HepG2 (cell line): ENCODE data around the gene MGAT5. TPM values are rescaled to one million over a fixed set of nuclear protein-coding genes. Genes with fewer than 3 reads are reported as not detected.

Source experiments
- ARID2 ChIP-seq: sonication (generic); formaldehyde crosslinking; IDR thresholded peaks from 2 replicates; pipeline ENCODE4 v1.8.1; 2022; ENCODE audit warnings: mild to moderate bottlenecking, missing genetic modification reagents, borderline replicate concordance
- ATM ChIP-seq: fragments of 450-650 bp; IDR thresholded peaks from 2 replicates; pipeline ENCODE4 v1.7.1; 2017; ENCODE audit warnings: mild to moderate bottlenecking, borderline replicate concordance
- FOSL1 ChIP-seq: sonication (generic); formaldehyde crosslinking; IDR thresholded peaks from 2 replicates; pipeline ENCODE4 v1.9.0; 2021; ENCODE audit warnings: missing genetic modification reagents, borderline replicate concordance
- GPN1 ChIP-seq: sonication (generic); formaldehyde crosslinking; IDR thresholded peaks from 2 replicates; pipeline ENCODE4 v1.5.1; 2020; ENCODE audit warnings: missing genetic modification reagents, borderline replicate concordance
- HNRNPK ChIP-seq: fragments of 200-400 bp; formaldehyde crosslinking; IDR thresholded peaks from 2 replicates; pipeline ENCODE4 v1.6.1; 2018; ENCODE audit warnings: low read length, low read depth, moderate library complexity, mild to moderate bottlenecking; ENCODE audit not compliant: poor library complexity, severe bottlenecking
- HOXD1 ChIP-seq: sonication (generic); formaldehyde crosslinking; IDR thresholded peaks from 2 replicates; pipeline ENCODE4 v1.5.0; 2020; ENCODE audit warnings: missing genetic modification reagents
- NRL ChIP-seq: sonication (generic); formaldehyde crosslinking; IDR thresholded peaks from 2 replicates; pipeline ENCODE4 v1.5.0; 2020; ENCODE audit warnings: missing genetic modification reagents, mild to moderate bottlenecking, moderate library complexity, borderline replicate concordance
- PAWR ChIP-seq: sonication (generic); formaldehyde crosslinking; IDR thresholded peaks from 2 replicates; pipeline ENCODE4 v1.4.0; 2020; ENCODE audit warnings: missing genetic modification reagents, mild to moderate bottlenecking, borderline replicate concordance
- RELA ChIP-seq: sonication (generic); formaldehyde crosslinking; IDR thresholded peaks from 2 replicates; pipeline ENCODE4 v1.4.0; 2020; ENCODE audit warnings: missing genetic modification reagents
- RFXAP ChIP-seq: sonication (generic); formaldehyde crosslinking; IDR thresholded peaks from 2 replicates; pipeline ENCODE4 v1.4.0; 2020; ENCODE audit warnings: missing genetic modification reagents, borderline replicate concordance
- SP1 ChIP-seq, 2 experiments: fragments of 450-650 bp in 1 of 2; sonication (generic) in 1 of 2; formaldehyde crosslinking in 1 of 2; IDR thresholded peaks; 2 replicates each; pipeline versions ENCODE4 v1.4.0 to v1.6.1; 2016 to 2020; ENCODE audit warnings: missing genetic modification reagents in 1 of 2
- THAP11 ChIP-seq: IDR thresholded peaks from 2 replicates; pipeline ENCODE4 v1.6.1; 2016; ENCODE audit warnings: missing biosample characterization, missing genetic modification reagents
- WIZ ChIP-seq: sonication (generic); formaldehyde crosslinking; IDR thresholded peaks from 2 replicates; pipeline ENCODE4 v1.5.1; 2020; ENCODE audit warnings: mild to moderate bottlenecking, missing genetic modification reagents
- ZFYVE20 ChIP-seq: sonication (generic); formaldehyde crosslinking; IDR thresholded peaks from 2 replicates; pipeline ENCODE4 v1.8.0; 2023; ENCODE audit warnings: low read depth, mild to moderate bottlenecking, moderate library complexity, missing genetic modification reagents, borderline replicate concordance
- ZNF101 ChIP-seq: sonication (generic); formaldehyde crosslinking; IDR thresholded peaks from 2 replicates; pipeline ENCODE4 v1.4.0; 2020; ENCODE audit warnings: mild to moderate bottlenecking, low read depth, missing genetic modification reagents, borderline replicate concordance
- ZNF12 ChIP-seq: sonication (generic); formaldehyde crosslinking; IDR thresholded peaks from 2 replicates; pipeline ENCODE4 v1.5.0; 2020; ENCODE audit warnings: missing genetic modification reagents
- ZNF121 ChIP-seq: sonication (generic); formaldehyde crosslinking; IDR thresholded peaks from 2 replicates; pipeline ENCODE4 v1.5.0; 2020; ENCODE audit warnings: mild to moderate bottlenecking, missing genetic modification reagents
- ZNF709 ChIP-seq: sonication (generic); formaldehyde crosslinking; IDR thresholded peaks from 2 replicates; pipeline ENCODE4 v1.5.0; 2020; ENCODE audit warnings: mild to moderate bottlenecking, missing genetic modification reagents
- ZNF75D ChIP-seq: sonication (generic); formaldehyde crosslinking; IDR thresholded peaks from 2 replicates; pipeline ENCODE4 v1.8.1; 2023; ENCODE audit warnings: missing genetic modification reagents, mild to moderate bottlenecking, borderline replicate concordance
- polyA plus RNA-seq, 8 experiments: library from polyadenylated mRNA; depleted of rRNA in 3 of 8; stranded (reverse) in 7 of 8; unstranded in 1 of 8; fragments of >200 nt; fragmentation: Illumina TruSeq in 4 of 8; extraction: Trizol in 4 of 8; gene quantifications; 2 replicates each; pipeline versions ENCODE4 v1.2.1 to v1.2.3, GENCODE V29; 2011 to 2016; ENCODE audit warnings: low read depth in 4 of 8, missing spikeins in 1 of 8, mixed read lengths in 1 of 8; ENCODE audit not compliant: insufficient read depth in 1 of 8
- total RNA-seq, 5 experiments: library from RNA; depleted of rRNA; stranded (reverse); fragments of >200 nt; fragmentation: Illumina TruSeq; extraction: Trizol; gene quantifications; 2 replicates each; pipeline ENCODE4 v1.2.3, GENCODE V29; 2016; ENCODE audit warnings: low read depth in 1 of 5
- TF ChIP-seq, protein P1 (sequence below): IDR thresholded peaks from 2 replicates; pipeline ENCODE4 v1.6.1; 2012; ENCODE audit warnings: low read depth, low read length, improper control_type of control experiment
- TF ChIP-seq, protein P2 (sequence below): sonication (generic); formaldehyde crosslinking; IDR thresholded peaks from 2 replicates; pipeline ENCODE4 v1.8.0; 2022; ENCODE audit warnings: mild to moderate bottlenecking, missing genetic modification reagents
- TF ChIP-seq, protein P3 (sequence below): sonication (generic); formaldehyde crosslinking; IDR thresholded peaks from 2 replicates; pipeline ENCODE4 v1.4.0; 2020; ENCODE audit warnings: missing genetic modification reagents
- TF ChIP-seq, protein P4 (sequence below): sonication (generic); formaldehyde crosslinking; IDR thresholded peaks from 2 replicates; pipeline ENCODE4 v1.5.0; 2020; ENCODE audit warnings: missing genetic modification reagents
- TF ChIP-seq, protein P5 (sequence below): sonication (generic); formaldehyde crosslinking; IDR thresholded peaks from 2 replicates; pipeline ENCODE4 v1.4.0; 2020; ENCODE audit warnings: mild to moderate bottlenecking, missing genetic modification reagents

MGAT5 gene
- total and polyA plus RNA-seq, 2 of the 13 experiments (the other 11 are each of a cell fraction or from before 2014, with no cell fraction given): 33.1 to 60.2 TPM

DNA sequence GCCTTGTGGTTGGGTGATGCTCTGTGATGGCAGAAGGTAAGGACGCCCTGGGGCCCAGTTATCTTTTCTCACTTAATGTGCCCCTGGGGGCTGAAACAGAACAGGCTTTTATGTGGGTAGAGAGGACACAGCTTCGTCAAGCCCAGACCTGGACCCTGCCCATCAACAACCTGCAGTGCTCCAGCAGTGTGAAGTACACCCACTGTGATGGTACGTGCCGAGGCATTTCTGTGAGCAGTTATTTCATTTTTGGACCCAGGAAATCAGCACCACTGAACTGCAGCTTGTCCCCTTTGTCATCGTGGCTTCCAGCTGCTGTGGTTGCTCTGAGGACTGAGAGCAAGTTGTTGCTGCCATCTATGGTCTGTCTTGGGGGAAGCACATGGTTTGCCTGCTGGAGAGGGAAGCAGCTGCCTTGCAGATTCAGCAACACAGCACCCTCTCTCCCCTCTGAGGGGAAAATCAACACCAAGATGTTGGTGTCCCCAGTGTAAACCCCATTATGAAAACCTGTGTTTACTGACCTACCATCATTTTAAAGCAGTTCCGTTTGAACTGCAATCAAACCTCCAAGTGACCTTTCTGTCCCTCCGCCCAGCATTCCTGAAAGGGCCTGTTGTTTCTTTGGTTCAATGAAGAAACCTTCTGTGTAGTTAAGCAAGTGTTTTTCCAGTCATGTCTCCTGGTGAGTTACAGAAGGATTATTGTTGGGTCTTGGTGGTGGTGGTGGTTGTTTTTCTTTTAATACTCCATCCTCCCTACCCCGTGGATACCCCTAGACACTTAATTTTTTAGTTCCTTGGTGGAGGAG, 158.2 kb downstream of the MGAT5 start (continued):
- no peak for TF ChIP-seq FOSL1
- peak; percentile 74 for TF ChIP-seq RFXAP (CRISPR knock-in tag)
- peak; percentile 56; the same call in 1 of the 2 replicates for TF ChIP-seq ZNF709 (CRISPR knock-in tag)
- TF ChIP-seq WIZ (CRISPR knock-in tag): no peak
- peak; percentile 64; the same call in 1 of the 2 replicates for TF ChIP-seq RELA (CRISPR knock-in tag)
- peak; percentile 95 for TF ChIP-seq HOXD1 (CRISPR knock-in tag)
- no peak for TF ChIP-seq ZNF75D (CRISPR knock-in tag)
- TF ChIP-seq, protein P1, sequence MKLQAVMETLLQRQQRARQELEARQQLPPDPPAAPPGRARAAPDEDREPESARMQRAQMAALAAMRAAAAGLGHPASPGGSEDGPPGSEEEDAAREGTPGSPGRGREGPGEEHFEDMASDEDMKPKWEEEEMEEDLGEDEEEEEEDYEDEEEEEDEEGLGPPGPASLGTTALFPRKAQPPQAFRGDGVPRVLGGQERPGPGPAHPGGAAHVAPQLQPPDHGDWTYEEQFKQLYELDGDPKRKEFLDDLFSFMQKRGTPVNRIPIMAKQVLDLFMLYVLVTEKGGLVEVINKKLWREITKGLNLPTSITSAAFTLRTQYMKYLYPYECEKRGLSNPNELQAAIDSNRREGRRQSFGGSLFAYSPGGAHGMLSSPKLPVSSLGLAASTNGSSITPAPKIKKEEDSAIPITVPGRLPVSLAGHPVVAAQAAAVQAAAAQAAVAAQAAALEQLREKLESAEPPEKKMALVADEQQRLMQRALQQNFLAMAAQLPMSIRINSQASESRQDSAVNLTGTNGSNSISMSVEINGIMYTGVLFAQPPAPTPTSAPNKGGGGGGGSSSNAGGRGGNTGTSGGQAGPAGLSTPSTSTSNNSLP: peak; percentile 70
- TF ChIP-seq, protein P2, sequence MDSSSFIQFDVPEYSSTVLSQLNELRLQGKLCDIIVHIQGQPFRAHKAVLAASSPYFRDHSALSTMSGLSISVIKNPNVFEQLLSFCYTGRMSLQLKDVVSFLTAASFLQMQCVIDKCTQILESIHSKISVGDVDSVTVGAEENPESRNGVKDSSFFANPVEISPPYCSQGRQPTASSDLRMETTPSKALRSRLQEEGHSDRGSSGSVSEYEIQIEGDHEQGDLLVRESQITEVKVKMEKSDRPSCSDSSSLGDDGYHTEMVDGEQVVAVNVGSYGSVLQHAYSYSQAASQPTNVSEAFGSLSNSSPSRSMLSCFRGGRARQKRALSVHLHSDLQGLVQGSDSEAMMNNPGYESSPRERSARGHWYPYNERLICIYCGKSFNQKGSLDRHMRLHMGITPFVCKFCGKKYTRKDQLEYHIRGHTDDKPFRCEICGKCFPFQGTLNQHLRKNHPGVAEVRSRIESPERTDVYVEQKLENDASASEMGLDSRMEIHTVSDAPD: peak; percentile 95
- peak; percentile 91; the same call in 1 of the 2 replicates for TF ChIP-seq ARID2 (CRISPR knock-in tag)
- TF ChIP-seq THAP11 (CRISPR knock-in tag): peak; percentile 73
- TF ChIP-seq ZNF101 (CRISPR knock-in tag): no peak
- TF ChIP-seq ZNF121 (CRISPR knock-in tag): no peak; the same call in 1 of the 2 replicates
- TF ChIP-seq, protein P3, sequence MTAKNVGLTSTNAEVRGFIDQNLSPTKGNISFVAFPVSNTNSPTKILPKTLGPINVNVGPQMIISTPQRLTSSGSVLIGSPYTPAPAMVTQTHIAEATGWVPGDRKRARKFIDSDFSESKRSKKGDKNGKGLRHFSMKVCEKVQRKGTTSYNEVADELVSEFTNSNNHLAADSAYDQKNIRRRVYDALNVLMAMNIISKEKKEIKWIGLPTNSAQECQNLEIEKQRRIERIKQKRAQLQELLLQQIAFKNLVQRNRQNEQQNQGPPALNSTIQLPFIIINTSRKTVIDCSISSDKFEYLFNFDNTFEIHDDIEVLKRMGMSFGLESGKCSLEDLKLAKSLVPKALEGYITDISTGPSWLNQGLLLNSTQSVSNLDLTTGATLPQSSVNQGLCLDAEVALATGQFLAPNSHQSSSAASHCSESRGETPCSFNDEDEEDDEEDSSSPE (CRISPR knock-in tag): no peak
- no peak for TF ChIP-seq HNRNPK
- TF ChIP-seq ZFYVE20: no peak
- TF ChIP-seq PAWR (CRISPR knock-in tag): no peak
- no peak for TF ChIP-seq ATM
- peak; percentile 72; the same call in 1 of the 2 replicates for TF ChIP-seq NRL
- peak; percentile 93 for TF ChIP-seq ZNF12 (CRISPR knock-in tag)
- no peak for TF ChIP-seq GPN1 (CRISPR knock-in tag)
- TF ChIP-seq SP1 (IDR thresholded peaks at IDR 0.05): no peak
- TF ChIP-seq SP1 (CRISPR knock-in tag; IDR thresholded peaks at IDR 0.05): 0 out of 2 replicates have a peak, but pooled peaks have one; percentile 0
- TF ChIP-seq, protein P4, sequence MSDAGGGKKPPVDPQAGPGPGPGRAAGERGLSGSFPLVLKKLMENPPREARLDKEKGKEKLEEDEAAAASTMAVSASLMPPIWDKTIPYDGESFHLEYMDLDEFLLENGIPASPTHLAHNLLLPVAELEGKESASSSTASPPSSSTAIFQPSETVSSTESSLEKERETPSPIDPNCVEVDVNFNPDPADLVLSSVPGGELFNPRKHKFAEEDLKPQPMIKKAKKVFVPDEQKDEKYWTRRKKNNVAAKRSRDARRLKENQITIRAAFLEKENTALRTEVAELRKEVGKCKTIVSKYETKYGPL (CRISPR knock-in tag): 0 out of 2 replicates have a peak, but pooled peaks have one; percentile 48
- TF ChIP-seq, protein P5, sequence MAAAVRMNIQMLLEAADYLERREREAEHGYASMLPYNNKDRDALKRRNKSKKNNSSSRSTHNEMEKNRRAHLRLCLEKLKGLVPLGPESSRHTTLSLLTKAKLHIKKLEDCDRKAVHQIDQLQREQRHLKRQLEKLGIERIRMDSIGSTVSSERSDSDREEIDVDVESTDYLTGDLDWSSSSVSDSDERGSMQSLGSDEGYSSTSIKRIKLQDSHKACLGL (CRISPR knock-in tag): peak; percentile 44; the same call in 1 of the 2 replicates
